ENCODE results near the gene NUCKS1.
"Not testable (repeated sequence)": the region's sequence is repeated elsewhere in the genome, so short reads cannot be mapped to it uniquely, and the experiment has no call there.

Gene NUCKS1

DNA sequence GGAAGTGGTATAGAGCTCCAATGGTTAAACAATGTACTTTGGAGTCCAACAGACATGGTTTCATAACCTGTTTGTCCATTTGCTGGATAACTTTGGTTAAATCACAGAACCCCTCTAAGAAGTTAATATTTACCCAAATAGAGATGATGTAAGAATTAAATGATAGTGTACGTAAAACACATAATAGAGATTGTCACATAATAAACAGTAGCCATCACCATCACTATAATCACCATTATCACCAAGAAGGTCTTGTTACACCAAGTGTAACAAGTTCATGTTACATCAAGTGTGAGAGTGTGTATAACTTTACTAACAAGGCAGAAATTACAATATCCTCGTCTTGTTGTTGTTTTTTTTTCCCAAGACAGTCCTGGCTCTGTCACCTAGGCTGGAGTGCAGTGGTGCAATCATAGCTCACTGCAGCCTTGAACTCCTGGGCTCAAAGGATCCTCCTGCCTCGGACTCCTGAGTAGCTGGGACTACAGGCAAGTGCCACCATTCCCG, 23.3 kb downstream of the NUCKS1 start:
- no peak for DNase-seq

DNA sequence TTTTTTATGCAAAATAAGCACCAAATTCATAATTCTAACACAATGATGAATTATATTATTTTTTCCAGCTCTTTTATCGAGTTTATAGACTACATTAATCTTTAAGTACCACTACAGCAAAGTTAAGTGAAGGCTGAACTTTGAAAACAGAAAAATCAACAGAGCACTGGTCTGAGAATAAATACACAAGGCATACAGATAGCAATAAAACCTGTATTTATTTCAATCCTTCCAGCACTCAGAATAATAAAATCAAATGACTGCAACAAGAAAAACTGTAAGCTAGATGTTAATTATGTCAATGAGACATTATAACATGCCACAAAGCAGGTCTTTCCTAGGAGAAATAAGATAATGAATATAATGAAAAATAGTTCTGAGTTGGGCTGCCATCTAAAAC, 24.5 kb downstream of the NUCKS1 start:
- no peak for DNase-seq

DNA sequence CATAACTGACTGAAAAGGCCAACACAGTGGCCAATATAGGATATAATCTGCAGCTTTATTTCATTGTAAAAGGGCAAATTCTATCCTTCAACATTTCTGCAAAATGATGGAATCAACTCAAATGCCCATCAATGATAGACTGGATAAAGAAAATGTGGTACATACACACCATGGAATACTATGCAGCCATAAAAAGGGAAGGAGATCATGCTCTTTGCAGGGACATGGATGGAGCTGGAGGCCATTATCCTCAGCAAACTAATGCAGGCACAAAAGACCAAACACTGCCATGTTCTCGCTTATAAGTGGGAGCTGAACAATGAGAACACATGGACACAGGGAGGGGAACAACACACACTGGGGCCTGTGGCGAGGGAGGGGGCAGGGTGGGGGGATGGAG, 29.2 kb downstream of the NUCKS1 start:
- not testable (repeated sequence) for DNase-seq

GRCh38 chr1:205719762-205720161, 30.2 kb downstream of the NUCKS1 start:
- DNase-seq, result no peak

- DNase-seq, result no peak
Observed at GRCh38 chr1:205719015-205719414, 31.0 kb downstream of the NUCKS1 start.

GRCh38 chr1:205716371-205717132, 33.4 kb downstream of the NUCKS1 start:
- DNase-seq, result no peak

DNA sequence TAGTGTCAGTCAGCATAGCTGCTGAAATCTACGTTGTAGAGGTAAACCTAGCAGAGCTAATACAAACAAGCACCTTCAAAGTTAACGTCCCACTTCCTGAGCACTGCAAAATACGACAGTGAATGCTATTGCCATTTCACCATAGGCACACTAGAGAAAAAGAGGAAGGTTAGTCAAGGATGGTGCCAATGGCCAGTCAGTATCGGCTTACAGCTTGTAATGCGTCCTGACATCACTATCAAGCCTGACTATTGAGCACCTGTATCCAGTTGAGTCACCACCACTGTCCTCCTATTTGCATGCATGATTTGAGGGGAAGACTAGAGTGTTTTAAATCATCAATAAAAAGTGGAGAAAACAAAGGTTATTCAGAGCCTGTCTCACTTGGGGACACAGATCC, 34.4 kb downstream of the NUCKS1 start:
- DNase-seq, result no peak

DNA sequence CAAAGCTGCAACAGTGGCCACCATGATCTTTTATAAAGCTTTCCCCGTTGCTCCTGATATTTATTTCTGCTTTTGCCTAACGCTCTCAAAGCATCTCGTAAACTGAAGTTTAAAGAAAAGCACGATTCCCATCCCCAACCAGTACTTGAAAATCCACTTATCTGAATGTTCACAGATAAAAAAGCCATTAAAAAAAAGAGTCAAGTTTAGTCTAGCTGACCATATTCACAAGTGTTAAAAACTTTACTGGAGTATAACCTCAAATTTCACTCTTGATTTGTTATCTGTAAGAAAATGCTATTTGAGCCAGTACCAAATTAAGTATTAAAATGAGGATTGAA, 35.1 kb downstream of the NUCKS1 start:
- no peak for DNase-seq

- no peak for DNase-seq
Observed at GRCh38 chr1:205714190-205714905, 35.6 kb downstream of the NUCKS1 start.

DNA sequence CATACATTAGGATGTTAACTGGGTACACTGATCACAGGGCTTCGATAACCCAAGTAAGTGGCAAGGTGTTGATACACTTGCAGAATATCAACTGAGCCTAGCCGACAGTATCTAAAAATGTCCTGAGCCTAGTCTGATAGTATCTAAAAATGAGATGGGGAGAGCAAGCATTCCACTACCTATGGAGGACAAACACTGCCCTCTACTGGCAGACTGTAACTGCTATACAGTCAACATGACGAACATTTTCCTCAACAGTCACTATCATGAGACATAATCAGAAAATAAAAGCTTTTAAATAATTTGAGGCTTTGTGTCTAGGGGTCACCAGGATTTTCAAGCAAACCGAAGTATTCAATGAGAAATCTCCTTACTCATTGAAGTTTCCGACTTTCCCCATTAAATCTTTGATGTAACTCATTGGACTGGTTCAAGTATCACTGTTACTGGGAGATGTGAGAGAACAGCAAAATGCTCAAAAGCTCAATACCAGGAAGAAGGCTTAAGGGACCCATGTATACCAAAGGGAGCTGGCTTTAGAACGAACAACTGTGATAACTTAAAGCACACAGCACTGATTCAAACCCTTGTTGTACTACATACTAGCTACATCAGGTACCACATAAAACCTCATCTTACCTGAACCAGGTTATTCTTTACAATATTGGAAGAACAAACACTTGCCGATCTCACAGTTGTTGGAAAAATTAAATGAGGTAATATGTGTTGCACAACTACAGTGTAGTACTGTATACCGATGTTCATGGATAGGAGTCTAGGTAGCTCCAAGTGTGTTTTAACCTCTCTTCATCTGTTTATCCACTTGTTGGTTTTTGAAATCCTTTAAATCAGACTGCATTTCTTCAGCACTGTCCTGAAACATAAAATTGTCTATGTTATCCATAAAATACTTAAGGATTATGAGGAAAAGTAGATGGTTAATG, 38.6 kb downstream of the NUCKS1 start:
- DNase-seq, result peak; percentile 57

GRCh38 chr1:205710201-205711062, 39.5 kb downstream of the NUCKS1 start:
- no peak for DNase-seq

DNA sequence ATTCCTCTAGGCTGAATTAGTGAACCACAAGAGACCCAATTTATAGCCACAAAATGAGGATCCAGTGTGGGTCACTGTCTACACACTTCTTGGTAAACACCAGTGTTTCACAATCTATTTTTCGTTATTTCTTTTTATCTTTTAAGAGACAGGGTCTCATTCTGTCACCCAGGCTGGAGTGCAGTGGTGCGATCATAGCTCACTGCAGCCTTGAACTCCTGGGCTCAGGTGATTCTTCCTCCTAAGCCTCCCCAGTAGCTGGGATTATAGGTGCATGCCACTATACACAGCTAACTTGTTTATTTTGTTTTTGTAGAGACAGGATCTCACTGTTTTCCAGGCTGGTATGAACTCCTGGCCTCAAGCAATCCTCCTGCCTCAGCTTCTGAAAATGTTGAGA, 40.3 kb downstream of the NUCKS1 start:
- no peak for DNase-seq

- DNase-seq, result no peak
Observed at GRCh38 chr1:205709059-205709398, 41.0 kb downstream of the NUCKS1 start.

DNA sequence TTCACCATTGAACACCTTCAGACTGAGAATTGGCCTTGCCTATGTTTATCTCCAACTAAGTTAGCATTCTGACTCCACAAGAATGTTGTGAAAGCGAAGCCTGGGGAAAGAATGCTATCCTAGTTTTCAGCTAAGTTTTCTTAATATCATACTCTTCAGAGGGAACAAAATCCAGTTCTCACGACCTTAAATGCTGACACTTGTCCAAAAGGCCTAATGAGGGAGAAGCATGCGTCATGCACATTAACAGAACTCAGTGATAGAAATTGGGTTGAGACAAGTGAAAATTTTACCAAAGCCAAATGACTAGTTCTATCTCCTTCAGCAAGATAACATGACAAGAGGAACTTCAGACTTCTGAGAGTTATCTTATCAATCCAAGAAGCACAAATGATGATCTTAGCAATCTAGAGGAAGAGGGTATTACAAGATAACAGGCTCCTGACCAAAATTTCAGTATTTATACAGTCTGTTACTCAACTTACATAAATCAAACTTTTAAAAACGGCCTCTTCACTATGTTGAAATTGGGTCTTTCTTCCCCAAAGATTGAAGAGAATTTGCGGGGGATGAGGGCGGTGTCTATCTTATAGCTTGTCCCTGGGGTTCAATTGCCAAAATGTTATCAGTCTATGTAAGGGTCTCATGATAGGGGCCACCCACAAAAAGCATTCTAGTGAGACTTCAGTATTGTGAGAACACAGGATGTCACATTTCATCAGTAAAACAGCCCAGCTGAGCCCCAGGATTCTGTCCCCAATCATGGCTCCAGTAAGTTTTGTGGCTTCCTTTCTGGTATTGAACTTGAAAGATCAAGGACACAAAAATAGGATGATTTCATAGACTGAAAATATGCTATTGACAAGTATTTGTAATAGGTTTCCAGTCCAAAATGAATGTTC, 43.1 kb downstream of the NUCKS1 start:
- DNase-seq, result no peak

DNA sequence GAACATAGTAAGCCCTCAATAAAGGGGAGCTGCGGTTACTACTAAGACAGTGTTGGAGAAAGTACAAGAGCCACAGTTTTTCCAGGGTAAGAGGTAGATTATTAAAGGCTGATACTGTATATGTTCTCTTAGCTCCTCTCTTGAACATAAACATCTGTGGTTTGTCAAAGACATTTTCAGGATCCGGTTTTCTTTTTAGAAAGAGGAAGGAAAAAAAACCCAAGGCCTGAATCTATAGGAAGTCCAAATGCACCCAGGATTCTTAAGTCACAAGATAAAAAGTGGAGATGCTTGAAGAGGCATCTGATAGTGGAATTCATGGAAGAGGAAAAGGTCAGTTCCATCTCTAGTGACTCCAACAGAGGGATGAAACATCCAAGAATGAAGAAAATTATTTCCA, 45.1 kb downstream of the NUCKS1 start:
- no peak for DNase-seq

DNA sequence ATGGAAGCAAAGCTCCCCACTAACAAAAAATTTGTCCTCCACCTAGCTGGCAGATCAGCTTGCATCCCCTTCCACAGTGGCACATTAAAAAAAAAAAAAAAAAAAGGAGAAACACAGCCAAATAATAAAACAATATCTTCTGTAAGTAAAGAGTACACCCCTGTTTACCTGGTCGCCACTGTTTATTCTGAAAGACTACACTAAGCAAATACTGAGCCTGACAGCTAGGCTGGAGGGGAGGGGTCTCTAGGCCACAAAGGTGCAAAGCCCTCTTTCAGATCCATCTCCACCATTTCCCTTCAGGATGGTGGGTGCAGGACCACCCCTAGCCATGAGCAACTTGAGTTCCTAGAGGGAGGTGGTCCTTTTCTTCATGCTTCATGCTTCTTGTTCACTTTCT, 46.9 kb downstream of the NUCKS1 start:
- DNase-seq, result no peak

DNA sequence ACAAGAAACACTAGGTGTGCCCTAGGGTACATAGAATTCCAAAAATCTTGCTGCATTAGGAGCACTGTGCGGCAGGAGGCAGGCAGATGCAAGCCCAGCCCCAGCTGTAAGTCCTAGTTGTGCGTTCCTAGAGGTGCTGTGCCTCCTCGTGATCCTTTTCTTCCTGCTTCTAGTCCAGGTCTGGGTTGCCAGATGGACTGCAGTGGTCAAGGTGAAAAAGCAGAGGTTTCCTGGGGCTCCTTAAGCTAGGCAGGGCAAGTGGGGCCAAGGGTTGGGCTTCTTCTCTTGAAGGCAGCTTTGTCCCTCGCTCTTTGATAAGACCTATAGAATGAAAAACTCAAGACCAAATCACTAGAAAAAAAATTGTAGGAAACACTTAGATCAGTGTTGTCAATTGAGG, 48.1 kb downstream of the NUCKS1 start:
- no peak for DNase-seq

GRCh38 chr1:205701420-205701819, 48.6 kb downstream of the NUCKS1 start:
- DNase-seq, result no peak

GRCh38 chr1:205700865-205701401, 49.0 kb downstream of the NUCKS1 start:
- DNase-seq, result peak; percentile 75

DNA sequence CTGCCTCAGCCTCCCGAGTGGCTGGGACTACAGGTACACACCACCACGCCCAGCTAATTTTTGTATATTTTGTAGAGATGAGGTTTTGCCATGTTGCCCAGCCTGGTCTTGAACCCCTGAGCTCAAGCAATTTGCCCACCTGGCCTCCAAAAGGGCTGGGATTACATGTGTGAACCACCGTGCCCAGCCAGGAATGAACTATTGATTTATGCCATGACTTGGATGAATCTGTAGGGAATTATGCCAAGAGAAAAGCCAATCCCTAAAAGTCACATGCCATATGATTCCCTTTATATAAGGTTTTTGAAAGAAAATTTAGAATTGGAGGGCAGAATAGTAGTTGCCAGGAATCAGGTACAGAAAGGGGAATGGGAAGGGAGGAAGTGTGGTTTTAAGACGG, 50.6 kb downstream of the NUCKS1 start:
- no peak for DNase-seq

DNA sequence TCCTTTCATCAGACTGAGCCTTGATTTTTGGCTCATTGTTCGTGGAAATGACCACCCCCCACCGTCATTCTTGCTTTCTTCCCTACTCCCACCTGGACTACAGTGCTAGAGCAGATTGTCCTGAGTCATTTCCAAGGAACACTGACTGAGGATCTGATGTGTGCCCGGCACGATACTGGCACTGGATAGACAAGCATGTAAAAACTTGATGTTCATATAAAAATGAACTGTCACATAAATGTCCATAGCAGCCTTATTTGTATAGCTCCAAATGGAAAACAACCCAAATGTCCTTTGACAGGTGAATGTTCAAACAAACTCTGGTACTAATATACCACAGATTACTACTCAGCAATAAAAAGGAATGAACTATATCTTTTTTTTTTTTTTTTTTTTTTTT, 51.1 kb downstream of the NUCKS1 start:
- DNase-seq, result no peak

All from femur (tissue), 1 donor.